ENCODE results near the gene NAT16.
"Not testable (repeated sequence)": the region's sequence is repeated elsewhere in the genome, so short reads cannot be mapped to it uniquely, and the experiment has no call there.

DNA sequence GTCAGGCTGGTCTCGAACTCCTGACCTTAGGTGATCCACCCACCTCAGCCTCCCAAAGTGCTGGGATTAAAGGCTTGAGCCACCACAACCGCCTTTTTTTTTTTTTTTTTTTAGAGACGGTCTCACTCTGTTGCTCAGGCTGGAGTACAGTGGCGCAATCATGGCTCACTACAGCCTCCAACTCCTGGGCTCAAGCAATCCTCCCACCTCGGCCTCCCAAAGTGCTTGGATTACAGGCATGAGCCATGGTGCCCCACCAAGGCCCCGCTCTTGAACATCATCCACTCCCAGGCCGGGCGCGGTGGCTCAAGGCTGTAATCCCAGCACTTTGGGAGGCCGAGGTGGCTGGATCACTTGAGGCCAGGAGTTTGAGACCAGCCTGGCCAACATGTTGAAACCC is 19.4 kb upstream of the NAT16 start:
- TF ChIP-seq, protein P1, sequence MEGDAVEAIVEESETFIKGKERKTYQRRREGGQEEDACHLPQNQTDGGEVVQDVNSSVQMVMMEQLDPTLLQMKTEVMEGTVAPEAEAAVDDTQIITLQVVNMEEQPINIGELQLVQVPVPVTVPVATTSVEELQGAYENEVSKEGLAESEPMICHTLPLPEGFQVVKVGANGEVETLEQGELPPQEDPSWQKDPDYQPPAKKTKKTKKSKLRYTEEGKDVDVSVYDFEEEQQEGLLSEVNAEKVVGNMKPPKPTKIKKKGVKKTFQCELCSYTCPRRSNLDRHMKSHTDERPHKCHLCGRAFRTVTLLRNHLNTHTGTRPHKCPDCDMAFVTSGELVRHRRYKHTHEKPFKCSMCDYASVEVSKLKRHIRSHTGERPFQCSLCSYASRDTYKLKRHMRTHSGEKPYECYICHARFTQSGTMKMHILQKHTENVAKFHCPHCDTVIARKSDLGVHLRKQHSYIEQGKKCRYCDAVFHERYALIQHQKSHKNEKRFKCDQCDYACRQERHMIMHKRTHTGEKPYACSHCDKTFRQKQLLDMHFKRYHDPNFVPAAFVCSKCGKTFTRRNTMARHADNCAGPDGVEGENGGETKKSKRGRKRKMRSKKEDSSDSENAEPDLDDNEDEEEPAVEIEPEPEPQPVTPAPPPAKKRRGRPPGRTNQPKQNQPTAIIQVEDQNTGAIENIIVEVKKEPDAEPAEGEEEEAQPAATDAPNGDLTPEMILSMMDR (conservative IDR thresholded peaks at IDR 0.05; ENCODE audit: low read depth in 2 of 2), result not testable (repeated sequence)
- TF ChIP-seq, protein P2, sequence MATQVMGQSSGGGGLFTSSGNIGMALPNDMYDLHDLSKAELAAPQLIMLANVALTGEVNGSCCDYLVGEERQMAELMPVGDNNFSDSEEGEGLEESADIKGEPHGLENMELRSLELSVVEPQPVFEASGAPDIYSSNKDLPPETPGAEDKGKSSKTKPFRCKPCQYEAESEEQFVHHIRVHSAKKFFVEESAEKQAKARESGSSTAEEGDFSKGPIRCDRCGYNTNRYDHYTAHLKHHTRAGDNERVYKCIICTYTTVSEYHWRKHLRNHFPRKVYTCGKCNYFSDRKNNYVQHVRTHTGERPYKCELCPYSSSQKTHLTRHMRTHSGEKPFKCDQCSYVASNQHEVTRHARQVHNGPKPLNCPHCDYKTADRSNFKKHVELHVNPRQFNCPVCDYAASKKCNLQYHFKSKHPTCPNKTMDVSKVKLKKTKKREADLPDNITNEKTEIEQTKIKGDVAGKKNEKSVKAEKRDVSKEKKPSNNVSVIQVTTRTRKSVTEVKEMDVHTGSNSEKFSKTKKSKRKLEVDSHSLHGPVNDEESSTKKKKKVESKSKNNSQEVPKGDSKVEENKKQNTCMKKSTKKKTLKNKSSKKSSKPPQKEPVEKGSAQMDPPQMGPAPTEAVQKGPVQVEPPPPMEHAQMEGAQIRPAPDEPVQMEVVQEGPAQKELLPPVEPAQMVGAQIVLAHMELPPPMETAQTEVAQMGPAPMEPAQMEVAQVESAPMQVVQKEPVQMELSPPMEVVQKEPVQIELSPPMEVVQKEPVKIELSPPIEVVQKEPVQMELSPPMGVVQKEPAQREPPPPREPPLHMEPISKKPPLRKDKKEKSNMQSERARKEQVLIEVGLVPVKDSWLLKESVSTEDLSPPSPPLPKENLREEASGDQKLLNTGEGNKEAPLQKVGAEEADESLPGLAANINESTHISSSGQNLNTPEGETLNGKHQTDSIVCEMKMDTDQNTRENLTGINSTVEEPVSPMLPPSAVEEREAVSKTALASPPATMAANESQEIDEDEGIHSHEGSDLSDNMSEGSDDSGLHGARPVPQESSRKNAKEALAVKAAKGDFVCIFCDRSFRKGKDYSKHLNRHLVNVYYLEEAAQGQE (IDR thresholded peaks at IDR 0.05; ENCODE audit: unreplicated experiment), result not testable (repeated sequence)
